Uterus (tissue), 4 donors: Measurements from ENCODE around the gene NUDT22. TPM values are rescaled to one million over a fixed set of nuclear protein-coding genes. Genes with fewer than 3 reads are reported as not detected.
A peak's percentile ranks its signal among the peaks of the same experiment; 100 is the strongest.

ENCODE experiments used
- DNase-seq, 2 donors: peaks; one replicate each; pipeline ENCODE4 v3.0.0-alpha.2; 2019 to 2020
- H3K27ac ChIP-seq, 2 donors: fragments of 200-600 bp; sonication (generic); 1 replicate in 1 of 2; 2 replicates in 1 of 2; pipeline ENCODE4 v1.5.1; 2016 to 2018
- H3K27me3 ChIP-seq, 2 donors: fragments of 200-600 bp; sonication (generic); one replicate each; pipeline ENCODE4 v1.5.1; 2018 to 2019; ENCODE audit warnings: control low read depth in 1 of 2
- H3K36me3 ChIP-seq, 2 donors: fragments of 200-600 bp; sonication (generic); one replicate each; pipeline ENCODE4 v1.5.1; 2019; ENCODE audit warnings: control low read depth in 1 of 2
- H3K4me1 ChIP-seq, 2 donors: fragments of 200-600 bp; sonication (generic); one replicate each; pipeline ENCODE4 v1.5.1; 2018 to 2019; ENCODE audit warnings: control low read depth in 1 of 2
- H3K4me3 ChIP-seq, 2 donors: fragments of 200-600 bp; sonication (generic); 1 replicate in 1 of 2; 2 replicates in 1 of 2; pipeline ENCODE4 v1.5.1; 2018 to 2019; ENCODE audit warnings: mild to moderate bottlenecking in 1 of 2
- H3K9me3 ChIP-seq, 2 donors: fragments of 200-600 bp; sonication (generic); one replicate each; pipeline ENCODE4 v1.5.1; 2019; ENCODE audit warnings: control low read depth in 1 of 2
- POLR2A ChIP-seq, 2 donors: fragments of 450-650 bp; IDR thresholded peaks; one replicate each; pipeline ENCODE4 v1.6.1; 2016; ENCODE audit warnings: antibody characterized with exemption in 2 of 2, mild to moderate bottlenecking in 1 of 2, moderate library complexity in 1 of 2
- intact Hi-C: fragments of 100-400 bp; cut with DNase I; formaldehyde crosslinking; loops from one replicate; pipeline ENCODE4 v1.15.1; 2023; ENCODE audit warnings: low total_unique reads
- total RNA-seq, 4 donors: library from RNA; depleted of rRNA in 3 of 4; stranded (reverse); fragments of >200 nt in 3 of 4; gene quantifications; one replicate each; pipeline versions ENCODE4 v1.1.0 to v1.2.4, GENCODE V29; 2014 to 2023
- TF ChIP-seq, protein P1 (sequence below), 4 experiments: fragments of 200-600 bp in 2 of 4; fragments of 450-650 bp in 2 of 4; sonication (generic) in 2 of 4; IDR thresholded peaks; one replicate each; pipeline ENCODE4 v1.5.1; 2016 to 2019; ENCODE audit warnings: antibody characterized with exemption in 4 of 4, mild to moderate bottlenecking in 2 of 4, moderate library complexity in 1 of 4
- donor health status: DM: yes; HTN: yes; CAD: no.

NUDT22 gene
- total RNA-seq, 4 donors from 2014 or later = 10.8 to 44.9 (median 34.0) TPM

DNA sequence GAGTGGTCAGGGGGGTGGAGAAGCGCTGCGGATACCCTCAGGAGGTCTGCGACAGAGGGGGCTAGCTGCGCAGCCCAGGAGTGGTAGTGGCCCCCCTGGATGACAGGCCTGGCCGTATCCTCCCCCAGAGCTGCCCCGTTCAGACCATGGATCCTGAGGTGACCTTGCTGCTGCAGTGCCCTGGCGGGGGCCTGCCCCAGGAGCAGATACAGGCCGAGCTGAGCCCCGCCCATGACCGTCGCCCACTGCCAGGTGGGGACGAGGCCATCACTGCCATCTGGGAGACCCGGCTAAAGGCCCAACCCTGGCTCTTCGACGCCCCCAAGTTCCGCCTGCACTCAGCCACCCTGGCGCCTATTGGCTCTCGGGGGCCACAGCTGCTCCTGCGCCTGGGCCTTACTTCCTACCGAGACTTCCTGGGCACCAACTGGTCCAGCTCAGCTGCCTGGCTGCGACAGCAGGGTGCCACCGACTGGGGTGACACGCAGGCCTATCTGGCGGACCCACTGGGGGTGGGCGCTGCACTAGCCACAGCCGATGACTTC, 505 bp downstream of the NUDT22 start:
- H3K4me3 ChIP-seq = peak overlapping the region; percentile 76 to 99
- H3K4me1 ChIP-seq = peaks cover 4 to 25% of the 10 kb centered on the region in 2 donors
- H3K27me3 ChIP-seq = no peaks in the 10 kb centered on the region
- no peaks in the 10 kb centered on the region for H3K36me3 ChIP-seq
- no peaks in the 10 kb centered on the region for H3K9me3 ChIP-seq
- DNase-seq = peak; percentile 43 to 53
- intact Hi-C loops = no loop called here
- TF ChIP-seq POLR2A (IDR thresholded peaks at IDR 0.05) = no peak
- TF ChIP-seq, protein P1, sequence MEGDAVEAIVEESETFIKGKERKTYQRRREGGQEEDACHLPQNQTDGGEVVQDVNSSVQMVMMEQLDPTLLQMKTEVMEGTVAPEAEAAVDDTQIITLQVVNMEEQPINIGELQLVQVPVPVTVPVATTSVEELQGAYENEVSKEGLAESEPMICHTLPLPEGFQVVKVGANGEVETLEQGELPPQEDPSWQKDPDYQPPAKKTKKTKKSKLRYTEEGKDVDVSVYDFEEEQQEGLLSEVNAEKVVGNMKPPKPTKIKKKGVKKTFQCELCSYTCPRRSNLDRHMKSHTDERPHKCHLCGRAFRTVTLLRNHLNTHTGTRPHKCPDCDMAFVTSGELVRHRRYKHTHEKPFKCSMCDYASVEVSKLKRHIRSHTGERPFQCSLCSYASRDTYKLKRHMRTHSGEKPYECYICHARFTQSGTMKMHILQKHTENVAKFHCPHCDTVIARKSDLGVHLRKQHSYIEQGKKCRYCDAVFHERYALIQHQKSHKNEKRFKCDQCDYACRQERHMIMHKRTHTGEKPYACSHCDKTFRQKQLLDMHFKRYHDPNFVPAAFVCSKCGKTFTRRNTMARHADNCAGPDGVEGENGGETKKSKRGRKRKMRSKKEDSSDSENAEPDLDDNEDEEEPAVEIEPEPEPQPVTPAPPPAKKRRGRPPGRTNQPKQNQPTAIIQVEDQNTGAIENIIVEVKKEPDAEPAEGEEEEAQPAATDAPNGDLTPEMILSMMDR (IDR thresholded peaks at IDR 0.05) = no peak
- H3K27ac ChIP-seq = peak overlapping the region; percentile 85 to 91

DNA sequence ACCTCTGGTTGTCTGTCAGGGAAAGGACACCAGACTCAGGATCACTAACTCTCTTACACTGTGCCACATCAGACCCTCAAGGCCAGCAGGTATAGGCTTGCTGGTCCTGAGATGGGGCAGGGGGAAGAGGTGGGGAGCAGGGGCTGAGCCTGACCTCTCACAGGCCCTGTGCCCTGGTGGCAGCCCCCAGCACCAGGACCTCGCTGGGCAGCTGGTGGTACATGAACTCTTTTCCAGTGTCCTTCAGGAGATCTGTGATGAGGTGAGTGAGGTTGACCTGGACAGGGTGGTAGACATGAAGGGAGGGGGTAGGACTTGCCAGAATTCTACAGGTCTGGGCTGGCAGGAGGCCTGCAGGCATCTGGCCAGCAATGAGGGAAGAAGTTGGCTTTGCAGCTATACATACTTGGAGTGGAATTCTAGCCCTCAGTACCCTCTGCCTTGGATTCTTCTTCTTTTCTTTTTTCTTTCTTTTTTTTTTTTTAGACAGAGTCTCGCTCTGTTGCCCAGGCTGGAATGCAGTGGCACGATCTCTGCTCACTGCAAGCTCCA, 1.4 kb downstream of the NUDT22 start:
- TF ChIP-seq POLR2A (IDR thresholded peaks at IDR 0.05) = no peak
- TF ChIP-seq, protein P1 (IDR thresholded peaks at IDR 0.05) = no peak
- H3K4me3 ChIP-seq = no peak overlapping the region
- H3K4me1 ChIP-seq = peaks cover 4 to 25% of the 10 kb centered on the region in 2 donors
- H3K9me3 ChIP-seq = no peaks in the 10 kb centered on the region
- intact Hi-C loops = no loop called here
- DNase-seq = peak in 1 of 2 donors; percentile 24
- H3K27me3 ChIP-seq = no peaks in the 10 kb centered on the region
- no peaks in the 10 kb centered on the region for H3K36me3 ChIP-seq
- no peak overlapping the region for H3K27ac ChIP-seq

DNA sequence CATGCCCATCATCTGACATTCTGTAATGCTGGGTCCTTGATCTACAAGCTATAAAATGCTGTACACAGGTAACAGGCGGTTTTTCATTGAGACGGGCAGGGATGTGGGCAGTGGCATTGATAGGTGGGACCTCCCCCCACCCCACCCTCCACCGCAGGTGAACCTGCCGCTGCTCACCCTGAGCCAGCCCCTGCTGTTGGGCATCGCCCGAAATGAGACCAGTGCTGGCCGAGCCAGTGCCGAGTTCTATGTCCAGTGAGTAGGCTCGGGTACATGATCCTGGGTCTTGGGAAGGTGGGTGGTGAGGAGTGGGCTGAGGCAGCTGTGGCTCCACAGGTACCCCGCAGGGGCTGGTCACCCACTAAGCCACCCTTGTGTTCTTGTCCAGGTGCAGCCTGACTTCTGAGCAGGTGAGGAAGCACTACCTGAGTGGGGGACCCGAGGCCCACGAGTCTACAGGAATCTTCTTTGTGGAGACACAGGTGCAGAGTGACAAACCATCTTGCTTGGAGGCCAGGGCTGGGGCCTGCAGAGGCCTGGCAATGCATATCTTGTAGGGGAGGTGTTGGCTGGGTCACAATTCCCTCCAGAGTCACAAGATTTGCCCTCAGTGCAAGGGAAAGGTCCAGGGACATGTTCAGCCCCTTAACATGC, 3.1 kb downstream of the NUDT22 start:
- TF ChIP-seq, protein P1 (IDR thresholded peaks at IDR 0.05) = no peak
- TF ChIP-seq POLR2A (IDR thresholded peaks at IDR 0.05) = no peak
- peak in 1 of 2 donors; percentile 26 for DNase-seq
- intact Hi-C loops = no loop called here
- Histone ChIP-seq H3K9me3 (no peaks in the 10 kb centered on the region), H3K27ac (peak overlapping the region; percentile 90 to 96), H3K4me1 (peaks cover 4 to 33% of the 10 kb centered on the region in 2 donors), H3K36me3 (no peaks in the 10 kb centered on the region), H3K4me3 (no peak overlapping the region), H3K27me3 (no peaks in the 10 kb centered on the region)

DNA sequence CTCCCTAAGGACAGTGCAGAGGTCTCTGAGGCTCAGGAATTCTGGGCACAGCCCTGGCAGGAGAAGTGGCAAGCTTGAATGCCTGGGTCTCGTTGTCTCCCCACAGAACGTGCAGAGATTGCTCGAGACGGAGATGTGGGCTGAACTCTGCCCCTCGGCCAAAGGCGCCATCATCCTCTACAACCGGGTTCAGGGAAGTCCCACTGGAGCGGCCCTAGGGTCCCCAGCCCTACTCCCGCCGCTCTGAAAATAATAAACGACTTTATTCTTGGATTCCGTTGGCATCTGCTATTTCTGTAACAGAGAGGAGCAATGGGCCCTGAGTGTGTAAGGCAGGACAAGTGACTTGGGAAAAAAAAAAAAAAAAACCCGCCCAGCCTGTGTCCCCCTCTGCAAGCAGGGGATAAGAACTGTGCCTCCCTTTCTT, 3.7 kb downstream of the NUDT22 start:
- peak overlapping the region; percentile 54 to 79 for H3K4me3 ChIP-seq
- H3K36me3 ChIP-seq = no peaks in the 10 kb centered on the region
- TF ChIP-seq, protein P1 (IDR thresholded peaks at IDR 0.05) = no peak
- TF ChIP-seq POLR2A (IDR thresholded peaks at IDR 0.05) = no peak
- intact Hi-C loops = no loop called here
- peaks cover 4 to 33% of the 10 kb centered on the region in 2 donors for H3K4me1 ChIP-seq
- no peaks in the 10 kb centered on the region for H3K9me3 ChIP-seq
- H3K27me3 ChIP-seq = no peaks in the 10 kb centered on the region
- DNase-seq = peak in 1 of 2 donors; percentile 26
- H3K27ac ChIP-seq = peak overlapping the region; percentile 90 to 96
